ENCODE measurements around the gene B3GNT4.

B3GNT4 gene

GRCh38 chr12:122195405-122195804 lies 8.1 kb upstream of the B3GNT4 start:
- Histone ChIP-seq H2AFZ (ENCODE audit: low read length) (no peak overlapping the region), H2BK15ac (ENCODE audit: low read length) (no peak overlapping the region), H4K91ac (ENCODE audit: low read depth, low read length, poor library complexity) (no peak overlapping the region), H2BK120ac (ENCODE audit: low read depth, low read length) (no peak overlapping the region), H3K4me1 (ENCODE audit: control insufficient read depth in 2 of 2, insufficient read depth in 1 of 2, low read depth in 1 of 2, low read length in 2 of 2) (no peaks in the 10 kb centered on the region), H4K8ac (ENCODE audit: low read depth, low read length) (no peak overlapping the region), H3K14ac (ENCODE audit: low read length) (no peak overlapping the region), H2AK5ac (ENCODE audit: low read depth, low read length) (no peak overlapping the region), H3K9me3 (replicated peaks in 1 of 2; ENCODE audit: control insufficient read depth in 2 of 2, insufficient read depth in 1 of 2, low read depth in 1 of 2, low read length in 2 of 2) (peaks cover 0 to 3% of the 10 kb centered on the region in 2 donors), H3K27ac (replicated peaks; ENCODE audit: low read length) (no peak overlapping the region), H2BK5ac (ENCODE audit: low read length) (no peak overlapping the region), H3K4me3 (ENCODE audit: low read length in 2 of 2) (no peak overlapping the region), H2BK12ac (ENCODE audit: low read length) (no peak overlapping the region), H3K18ac (ENCODE audit: low read length) (no peak overlapping the region), H3K36me3 (replicated peaks in 1 of 2; ENCODE audit: control insufficient read depth in 2 of 2, insufficient read depth in 2 of 2, low read length in 2 of 2) (no peaks in the 10 kb centered on the region), H3K4ac (ENCODE audit: low read length) (no peak overlapping the region), H3K27me3 (ENCODE audit: control insufficient read depth in 3 of 3, insufficient read depth in 3 of 3, low read depth in 1 of 3, low read length in 3 of 3) (peaks cover 0 to 10% (median 0%) of the 10 kb centered on the region in 3 experiments), H3K79me1 (ENCODE audit: low read depth, low read length) (no peaks in the 10 kb centered on the region), H3K9ac (ENCODE audit: low read depth, low read length, poor library complexity) (no peak overlapping the region), H3K23ac (ENCODE audit: low read depth, low read length, poor library complexity) (no peak overlapping the region), H3K4me2 (ENCODE audit: insufficient read depth, low read length, poor library complexity, severe bottlenecking) (no peak overlapping the region)
- DNase-seq (ENCODE audit: low spot score) = no peak
- whole genome bisulfite sequencing, 2 donors (ENCODE audit: extremely low coverage in 2 of 2, insufficient read length in 2 of 2, insufficient replicate concordance in 1 of 2) = no CpG with 5 or more reads among the region's 4 CpGs

DNA sequence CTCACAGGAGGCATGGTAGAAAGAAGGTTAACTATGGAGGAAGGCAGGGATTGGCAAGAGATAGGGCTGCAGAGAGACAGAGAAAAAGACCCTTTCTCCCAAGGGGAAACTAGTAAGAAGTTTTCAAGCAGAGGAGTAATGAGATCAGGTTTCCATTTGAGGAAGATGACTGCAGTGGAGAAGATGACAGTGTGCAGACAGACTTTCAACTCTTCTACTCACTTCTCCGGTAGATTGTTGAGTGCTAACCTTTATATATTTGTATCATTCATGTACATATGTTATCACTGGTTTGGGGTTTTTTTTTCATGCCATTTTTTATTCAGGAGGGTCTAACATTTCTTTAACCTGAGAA lies 5.9 kb upstream of the B3GNT4 start:
- Histone ChIP-seq H2BK15ac (ENCODE audit: low read length) (no peak overlapping the region), H2AK5ac (ENCODE audit: low read depth, low read length) (no peak overlapping the region), H3K4ac (ENCODE audit: low read length) (no peak overlapping the region), H2BK12ac (ENCODE audit: low read length) (no peak overlapping the region), H4K91ac (ENCODE audit: low read depth, low read length, poor library complexity) (no peak overlapping the region), H3K79me1 (ENCODE audit: low read depth, low read length) (no peaks in the 10 kb centered on the region), H3K9me3 (replicated peaks in 1 of 2; ENCODE audit: control insufficient read depth in 2 of 2, insufficient read depth in 1 of 2, low read depth in 1 of 2, low read length in 2 of 2) (peaks cover 0 to 3% of the 10 kb centered on the region in 2 donors), H3K4me3 (ENCODE audit: low read length in 2 of 2) (no peak overlapping the region), H3K27me3 (ENCODE audit: control insufficient read depth in 3 of 3, insufficient read depth in 3 of 3, low read depth in 1 of 3, low read length in 3 of 3) (peaks cover 0 to 30% (median 2%) of the 10 kb centered on the region in 3 experiments), H2AFZ (ENCODE audit: low read length) (no peak overlapping the region), H3K23ac (ENCODE audit: low read depth, low read length, poor library complexity) (no peak overlapping the region), H3K4me2 (ENCODE audit: insufficient read depth, low read length, poor library complexity, severe bottlenecking) (no peak overlapping the region), H3K14ac (ENCODE audit: low read length) (no peak overlapping the region), H3K36me3 (replicated peaks in 1 of 2; ENCODE audit: control insufficient read depth in 2 of 2, insufficient read depth in 2 of 2, low read length in 2 of 2) (no peaks in the 10 kb centered on the region), H2BK5ac (ENCODE audit: low read length) (no peak overlapping the region), H2BK120ac (ENCODE audit: low read depth, low read length) (no peak overlapping the region), H3K4me1 (ENCODE audit: control insufficient read depth in 2 of 2, insufficient read depth in 1 of 2, low read depth in 1 of 2, low read length in 2 of 2) (no peaks in the 10 kb centered on the region), H4K8ac (ENCODE audit: low read depth, low read length) (no peak overlapping the region), H3K18ac (ENCODE audit: low read length) (no peak overlapping the region), H3K9ac (ENCODE audit: low read depth, low read length, poor library complexity) (no peak overlapping the region), H3K27ac (replicated peaks; ENCODE audit: low read length) (no peak overlapping the region)
- no peak for DNase-seq (ENCODE audit: low spot score)
- WGBS, 2 donors (ENCODE audit: extremely low coverage in 2 of 2, insufficient read length in 2 of 2, insufficient replicate concordance in 1 of 2) = no CpG with 5 or more reads among the region's 1 CpG

GRCh38 chr12:122199484-122200355 lies 3.8 kb upstream of the B3GNT4 start:
- no peaks in the 10 kb centered on the region for H3K79me1 ChIP-seq (ENCODE audit: low read depth, low read length)
- no peak overlapping the region for H2BK120ac ChIP-seq (ENCODE audit: low read depth, low read length)
- H3K4me2 ChIP-seq (ENCODE audit: insufficient read depth, low read length, poor library complexity, severe bottlenecking) = no peak overlapping the region
- peak overlapping the region; percentile 56 for H3K14ac ChIP-seq (ENCODE audit: low read length)
- no peak overlapping the region for H2BK5ac ChIP-seq (ENCODE audit: low read length)
- peak overlapping the region; percentile 13 for H3K18ac ChIP-seq (ENCODE audit: low read length)
- H3K27me3 ChIP-seq (ENCODE audit: control insufficient read depth in 3 of 3, insufficient read depth in 3 of 3, low read depth in 1 of 3, low read length in 3 of 3) = peaks cover 5 to 51% (median 22%) of the 10 kb centered on the region in 3 experiments
- H4K91ac ChIP-seq (ENCODE audit: low read depth, low read length, poor library complexity) = no peak overlapping the region
- H3K4me1 ChIP-seq (ENCODE audit: control insufficient read depth in 2 of 2, insufficient read depth in 1 of 2, low read depth in 1 of 2, low read length in 2 of 2) = no peaks in the 10 kb centered on the region
- no peak overlapping the region for H2AK5ac ChIP-seq (ENCODE audit: low read depth, low read length)
- no peak overlapping the region for H3K4me3 ChIP-seq (ENCODE audit: low read length in 2 of 2)
- no peak overlapping the region for H3K27ac ChIP-seq (replicated peaks; ENCODE audit: low read length)
- no peak overlapping the region for H2AFZ ChIP-seq (ENCODE audit: low read length)
- H3K9ac ChIP-seq (ENCODE audit: low read depth, low read length, poor library complexity) = no peak overlapping the region
- H3K36me3 ChIP-seq (replicated peaks in 1 of 2; ENCODE audit: control insufficient read depth in 2 of 2, insufficient read depth in 2 of 2, low read length in 2 of 2) = no peaks in the 10 kb centered on the region
- no CpG with 5 or more reads among the region's 29 CpGs for WGBS, 2 donors (ENCODE audit: extremely low coverage in 2 of 2, insufficient read length in 2 of 2, insufficient replicate concordance in 1 of 2)
- H2BK15ac ChIP-seq (ENCODE audit: low read length) = no peak overlapping the region
- H3K9me3 ChIP-seq (replicated peaks in 1 of 2; ENCODE audit: control insufficient read depth in 2 of 2, insufficient read depth in 1 of 2, low read depth in 1 of 2, low read length in 2 of 2) = peaks cover 0 to 3% of the 10 kb centered on the region in 2 donors
- DNase-seq (ENCODE audit: low spot score) = no peak
- H3K4ac ChIP-seq (ENCODE audit: low read length) = peak overlapping the region; percentile 93
- peak overlapping the region; percentile 65 for H3K23ac ChIP-seq (ENCODE audit: low read depth, low read length, poor library complexity)
- H4K8ac ChIP-seq (ENCODE audit: low read depth, low read length) = no peak overlapping the region
- H2BK12ac ChIP-seq (ENCODE audit: low read length) = no peak overlapping the region

DNA sequence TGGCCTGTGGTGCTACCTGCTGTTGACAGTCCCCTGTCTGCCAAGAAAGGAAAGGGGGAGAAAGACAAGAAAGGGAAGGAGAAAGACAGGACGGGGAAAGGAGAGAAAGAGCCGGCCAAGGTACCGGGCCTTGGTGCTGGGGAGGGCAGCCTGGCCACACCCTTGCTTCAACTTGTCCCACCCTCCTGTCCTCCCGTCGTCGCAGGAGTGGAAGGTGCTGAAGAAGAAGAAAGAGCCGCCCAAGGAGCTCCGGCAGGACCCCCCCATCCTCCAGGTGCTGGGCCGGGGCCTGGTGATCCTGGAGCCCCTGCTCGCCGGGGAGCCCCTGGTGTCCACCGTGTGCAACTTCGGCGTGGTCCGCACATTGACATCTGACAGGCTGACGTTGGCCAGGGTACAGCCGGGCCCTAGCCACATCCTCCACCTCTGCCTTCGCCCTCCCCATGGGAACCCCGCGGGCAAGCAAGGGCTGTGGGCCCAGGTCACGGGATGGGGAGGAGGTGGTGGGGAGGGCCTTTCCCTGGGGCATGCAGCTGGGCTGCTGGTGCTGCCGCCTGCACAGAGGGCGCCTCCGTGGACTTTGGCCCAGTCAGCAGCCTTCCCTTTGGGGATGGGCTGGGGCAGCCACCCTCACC lies 2.9 kb upstream of the B3GNT4 start:
- H3K27ac ChIP-seq (replicated peaks; ENCODE audit: low read length) = no peak overlapping the region
- peak overlapping the region; percentile 31 for H3K18ac ChIP-seq (ENCODE audit: low read length)
- no peaks in the 10 kb centered on the region for H3K36me3 ChIP-seq (replicated peaks in 1 of 2; ENCODE audit: control insufficient read depth in 2 of 2, insufficient read depth in 2 of 2, low read length in 2 of 2)
- H2BK12ac ChIP-seq (ENCODE audit: low read length) = peak overlapping the region; percentile 84
- H3K4me2 ChIP-seq (ENCODE audit: insufficient read depth, low read length, poor library complexity, severe bottlenecking) = no peak overlapping the region
- peak overlapping the region; percentile 90 for H2AK5ac ChIP-seq (ENCODE audit: low read depth, low read length)
- no peak overlapping the region for H2BK120ac ChIP-seq (ENCODE audit: low read depth, low read length)
- no peaks in the 10 kb centered on the region for H3K79me1 ChIP-seq (ENCODE audit: low read depth, low read length)
- H2AFZ ChIP-seq (ENCODE audit: low read length) = no peak overlapping the region
- H2BK15ac ChIP-seq (ENCODE audit: low read length) = peak overlapping the region; percentile 1
- H3K4me1 ChIP-seq (ENCODE audit: control insufficient read depth in 2 of 2, insufficient read depth in 1 of 2, low read depth in 1 of 2, low read length in 2 of 2) = peaks cover 0 to 5% of the 10 kb centered on the region in 2 donors
- no peak overlapping the region for H3K4me3 ChIP-seq (ENCODE audit: low read length in 2 of 2)
- peak overlapping the region; percentile 44 for H2BK5ac ChIP-seq (ENCODE audit: low read length)
- no peak for DNase-seq (ENCODE audit: low spot score)
- no peak overlapping the region for H3K14ac ChIP-seq (ENCODE audit: low read length)
- peak overlapping the region; percentile 37 for H3K4ac ChIP-seq (ENCODE audit: low read length)
- H3K9ac ChIP-seq (ENCODE audit: low read depth, low read length, poor library complexity) = no peak overlapping the region
- no CpG with 5 or more reads among the region's 24 CpGs for WGBS, 2 donors (ENCODE audit: extremely low coverage in 2 of 2, insufficient read length in 2 of 2, insufficient replicate concordance in 1 of 2)
- peak overlapping the region; percentile 55 for H3K23ac ChIP-seq (ENCODE audit: low read depth, low read length, poor library complexity)
- H3K9me3 ChIP-seq (replicated peaks in 1 of 2; ENCODE audit: control insufficient read depth in 2 of 2, insufficient read depth in 1 of 2, low read depth in 1 of 2, low read length in 2 of 2) = no peaks in the 10 kb centered on the region
- H3K27me3 ChIP-seq (ENCODE audit: control insufficient read depth in 3 of 3, insufficient read depth in 3 of 3, low read depth in 1 of 3, low read length in 3 of 3) = peaks cover 5 to 59% (median 32%) of the 10 kb centered on the region in 3 experiments
- no peak overlapping the region for H4K91ac ChIP-seq (ENCODE audit: low read depth, low read length, poor library complexity)
- no peak overlapping the region for H4K8ac ChIP-seq (ENCODE audit: low read depth, low read length)

Data from neuronal stem cell (in vitro differentiated cells).